ENCODE measurements around the gene DNAJB14.

The DNAJB14 gene

GRCh38 chr4:99861120-99861905, 85.1 kb downstream of the DNAJB14 start:
- DNase-seq, result no peak

DNA sequence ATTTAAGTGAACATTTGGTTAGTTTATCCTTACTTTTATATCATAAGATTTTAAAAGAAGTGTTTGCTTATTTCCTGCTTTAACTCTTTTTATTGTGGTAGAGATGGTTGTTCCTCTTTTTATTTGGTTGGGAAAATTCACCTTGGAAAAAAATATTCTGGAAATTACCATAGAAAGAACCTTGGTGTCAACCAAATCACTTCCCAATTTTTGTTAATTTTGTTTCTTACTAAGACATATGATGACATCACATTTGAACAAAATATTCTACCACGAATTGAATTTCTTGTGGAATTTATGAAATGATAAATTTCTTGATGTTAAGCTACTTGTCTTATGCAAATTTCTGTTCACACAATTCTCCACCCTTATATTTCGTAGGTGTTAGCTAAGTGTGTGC, 85.9 kb downstream of the DNAJB14 start:
- no peak for DNase-seq

DNA sequence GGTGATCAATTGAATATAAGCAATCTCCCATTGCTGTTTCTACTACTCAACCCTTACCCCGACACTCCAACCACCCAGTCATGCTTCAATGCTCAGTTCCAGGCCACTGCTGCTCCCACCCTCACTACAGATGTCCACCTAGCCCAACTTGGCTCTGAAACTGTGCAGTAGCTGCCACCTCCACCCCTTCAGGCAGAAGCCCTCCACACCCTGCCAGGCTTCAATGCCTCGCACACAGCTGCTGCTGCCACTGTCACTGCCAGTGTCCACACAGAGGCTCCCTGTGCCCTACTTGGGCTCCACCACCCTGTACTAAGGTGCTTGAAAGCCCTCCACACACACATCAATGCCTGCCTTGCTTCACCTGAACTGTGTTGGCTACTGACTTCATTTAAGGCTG, 86.8 kb downstream of the DNAJB14 start:
- no peak for DNase-seq

GRCh38 chr4:99857307-99857706, 89.1 kb downstream of the DNAJB14 start:
- DNase-seq, result no peak

DNA sequence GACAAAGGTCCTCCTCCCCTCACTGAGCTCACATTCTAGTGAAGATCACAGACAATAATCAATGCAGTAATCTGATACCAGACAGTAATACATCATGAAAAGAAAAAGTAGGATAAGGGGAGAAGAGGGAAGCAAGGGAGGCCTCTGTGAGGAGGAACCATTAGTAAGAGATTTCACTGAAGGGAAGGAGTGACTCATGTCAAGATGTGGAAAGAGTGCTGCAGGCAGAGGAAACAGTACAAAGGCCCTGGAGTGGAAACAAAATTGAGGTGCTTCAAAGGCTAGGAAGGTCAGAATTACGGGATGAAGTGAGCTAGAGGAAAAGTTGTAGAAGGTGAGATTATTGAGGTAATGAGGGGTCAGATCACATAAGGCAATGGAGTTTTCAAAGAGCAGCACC, 90.3 kb downstream of the DNAJB14 start:
- no peak for DNase-seq

DNA sequence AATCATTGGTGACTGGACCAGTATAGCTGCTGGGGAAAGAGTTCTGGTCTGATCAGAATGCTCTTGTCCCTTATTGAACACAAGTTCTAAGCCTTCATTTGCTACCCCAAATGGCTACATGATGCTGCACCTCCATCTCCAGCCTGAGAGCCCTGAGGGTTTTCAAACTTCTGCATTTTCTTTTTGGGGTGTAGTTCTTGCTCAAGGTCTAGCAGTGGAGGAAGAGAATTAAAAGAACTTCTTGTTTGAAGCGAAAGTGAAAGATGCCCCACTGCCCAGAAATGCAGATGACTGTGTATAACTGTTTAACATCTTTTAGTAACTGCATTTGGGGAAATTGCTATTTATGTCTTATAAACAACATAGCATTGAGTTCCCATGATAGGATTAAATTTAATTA, 90.7 kb downstream of the DNAJB14 start:
- DNase-seq, result no peak

DNA sequence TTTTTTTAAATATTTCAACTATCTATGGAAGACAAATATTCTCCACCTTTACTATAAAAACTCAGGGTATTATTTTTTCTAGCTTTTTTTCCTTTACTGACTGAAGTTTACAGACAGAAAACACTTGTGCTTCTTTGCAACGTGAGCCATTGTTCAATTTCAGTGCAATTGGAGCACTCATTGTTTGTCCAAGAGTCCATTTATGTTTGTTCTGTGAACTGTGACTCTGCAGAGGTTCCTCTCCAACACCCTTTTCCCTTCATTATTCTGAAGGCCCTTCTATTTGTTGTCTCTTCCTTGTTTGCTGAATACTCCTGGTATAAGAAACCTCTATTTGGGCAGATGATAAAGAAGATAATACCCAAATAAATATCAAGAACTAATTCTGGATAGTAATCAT, 92.4 kb downstream of the DNAJB14 start:
- DNase-seq, result no peak

DNA sequence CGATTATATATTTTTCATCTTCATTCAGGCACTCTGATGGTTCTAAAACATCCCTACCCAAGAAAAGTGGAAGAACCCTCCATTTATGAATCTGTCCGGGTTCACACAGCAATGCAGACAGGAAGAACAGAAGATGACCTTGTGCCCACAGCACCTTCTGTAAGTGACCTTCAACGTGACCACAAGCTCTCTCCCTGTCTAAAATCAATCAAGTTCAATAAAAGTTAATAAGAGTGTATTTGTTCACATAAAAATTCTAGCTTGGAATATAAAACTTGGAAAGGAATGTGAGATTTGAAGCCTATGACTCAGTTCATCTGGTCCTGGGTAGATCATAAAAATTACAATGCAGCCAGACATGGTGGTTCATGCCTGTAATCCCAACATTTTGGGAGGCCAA, 93.2 kb downstream of the DNAJB14 start:
- DNase-seq, result no peak

DNA sequence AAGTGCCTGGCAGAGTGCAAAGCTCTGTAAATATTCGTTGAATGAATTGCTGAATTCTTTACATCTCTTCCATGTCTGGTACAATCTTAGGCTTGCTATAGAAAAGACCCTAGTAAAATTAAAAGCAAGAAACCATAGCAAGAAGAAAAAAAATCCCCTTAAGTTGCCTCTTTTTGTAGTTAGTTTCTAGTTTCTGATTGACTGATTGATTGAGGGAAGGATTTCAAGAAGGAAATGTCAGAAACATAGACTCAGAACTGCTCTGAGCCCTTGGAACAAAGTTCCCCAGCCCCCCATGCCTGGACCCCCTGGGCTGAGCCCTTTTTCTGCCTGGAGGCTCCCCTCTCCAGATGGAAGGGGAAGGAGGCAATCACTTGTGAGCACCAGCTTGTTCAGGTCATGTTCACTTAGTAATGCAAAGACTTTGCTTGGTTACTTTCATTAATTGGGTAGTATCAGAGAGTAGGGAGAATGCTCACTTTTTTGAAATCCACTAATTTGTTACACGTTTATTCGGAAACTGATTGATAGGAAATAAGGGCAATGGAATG, 94.1 kb downstream of the DNAJB14 start:
- no peak for DNase-seq

GRCh38 chr4:99848591-99849001, 97.8 kb downstream of the DNAJB14 start:
- DNase-seq, result no peak

DNA sequence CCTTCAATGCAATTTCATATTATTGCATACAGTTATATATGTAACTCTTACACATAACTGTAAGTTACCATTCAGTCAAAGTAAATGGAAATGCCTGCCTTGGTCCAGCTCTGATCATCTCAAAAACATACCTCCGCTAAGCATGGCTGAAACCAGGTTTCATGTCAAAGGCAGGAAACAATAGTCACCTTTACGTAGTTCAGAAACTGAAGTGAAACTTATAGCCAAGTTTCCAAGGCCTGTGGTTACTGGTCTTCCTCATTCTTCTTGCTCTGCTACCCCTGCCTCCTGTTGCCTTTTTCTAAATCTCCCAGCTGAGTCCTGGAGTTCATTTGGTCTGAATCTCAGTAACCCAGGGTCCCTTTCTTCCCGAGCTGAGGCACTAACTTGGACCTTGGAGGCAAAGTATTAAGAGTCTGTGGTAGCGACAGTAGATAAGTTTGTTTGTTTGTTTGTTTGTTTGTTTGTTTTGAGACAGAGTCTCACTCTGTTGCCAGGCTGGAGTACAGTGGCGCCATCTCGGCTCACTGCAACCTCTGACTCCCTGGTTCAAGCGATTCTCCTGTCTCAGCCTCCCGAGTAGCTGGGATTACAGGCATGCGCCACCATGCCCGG, 98.9 kb downstream of the DNAJB14 start:
- DNase-seq, result no peak

DNA sequence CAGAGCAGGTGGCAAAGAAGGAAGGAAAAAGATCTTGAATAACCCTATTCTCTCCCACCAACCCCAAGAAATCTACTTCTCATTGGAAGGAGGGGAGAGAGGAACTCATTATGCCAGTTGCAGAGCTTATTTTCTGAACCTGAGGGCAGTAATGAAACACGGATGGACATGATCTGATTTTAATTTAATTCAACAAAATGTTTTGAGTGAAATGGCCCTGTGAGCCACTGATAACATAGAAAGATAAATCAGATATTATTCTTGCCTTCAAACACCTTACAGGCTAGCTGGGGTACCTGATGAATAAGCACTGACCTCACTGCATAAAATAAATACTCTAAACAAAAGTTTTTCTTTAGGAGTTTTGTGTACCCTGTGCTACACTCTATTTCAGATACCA, 99.5 kb downstream of the DNAJB14 start:
- no peak for DNase-seq

All from effector CD8-positive, alpha-beta T cell (primary cell).